K562 (cell line): ENCODE measurements around the gene CDCP1. TPM values are rescaled to one million over a fixed set of nuclear protein-coding genes. Genes with fewer than 3 reads are reported as not detected.
A peak's percentile ranks its signal among the peaks of the same experiment; 100 is the strongest.

ENCODE experiments used
- AFF1 ChIP-seq, 2 experiments: fragments of 450-650 bp; IDR thresholded peaks; 2 replicates each; pipeline ENCODE4 v1.6.1; 2018; ENCODE audit warnings: mild to moderate bottlenecking in 2 of 2, low read depth in 1 of 2; ENCODE audit not compliant: partially characterized antibody in 2 of 2
- BCLAF1 ChIP-seq, 2 experiments: fragments of 450-650 bp in 1 of 2; IDR thresholded peaks; 2 replicates each; pipeline ENCODE4 v1.6.1; 2011 to 2017; ENCODE audit warnings: low read depth in 2 of 2, antibody characterized with exemption in 1 of 2, borderline replicate concordance in 1 of 2, low read length in 1 of 2, mild to moderate bottlenecking in 1 of 2, mixed read lengths in 1 of 2; ENCODE audit not compliant: control insufficient read depth in 1 of 2
- CBX2 ChIP-seq: fragments of 200-600 bp; sonication (generic); IDR thresholded peaks from one replicate; pipeline ENCODE4 v1.6.1; 2012; ENCODE audit warnings: mild to moderate bottlenecking, low read length, inconsistent platforms; ENCODE audit not compliant: insufficient read depth, poor library complexity, severe bottlenecking
- CREM ChIP-seq: IDR thresholded peaks from 2 replicates; pipeline ENCODE4 v1.6.1; 2014; ENCODE audit warnings: antibody characterized with exemption, low read depth
- PHF21A ChIP-seq: fragments of 450-650 bp; IDR thresholded peaks from 2 replicates; pipeline ENCODE4 v1.6.1; 2017; ENCODE audit warnings: low read depth, borderline replicate concordance
- PTTG1 ChIP-seq: fragments of 450-650 bp; IDR thresholded peaks from 2 replicates; pipeline ENCODE4 v1.6.1; 2016; ENCODE audit warnings: low read depth, mild to moderate bottlenecking, missing genetic modification characterization, missing compliant biosample characterization
- RREB1 ChIP-seq: fragments of 250-450 bp; sonication (Bioruptor Pico); IDR thresholded peaks from 2 replicates; pipeline ENCODE4 v1.4.0; 2020
- USF2 ChIP-seq: sonication (generic); formaldehyde crosslinking; IDR thresholded peaks from 2 replicates; pipeline ENCODE4 v1.5.0; 2020; ENCODE audit warnings: missing genetic modification reagents
- ZNF3 ChIP-seq: fragments of 250-450 bp; sonication (Bioruptor Pico); IDR thresholded peaks from 2 replicates; pipeline ENCODE4 v1.5.0; 2021; ENCODE audit warnings: mild to moderate bottlenecking, moderate library complexity
- polyA plus RNA-seq, 8 experiments: library from polyadenylated mRNA; depleted of rRNA in 4 of 8; stranded (reverse) in 5 of 8; unstranded in 3 of 8; fragments of >200 nt; fragmentation: Nextera tagmentation in 2 of 8; fragmentation: Illumina TruSeq in 1 of 8; extraction: Ambion mirVana in 2 of 8; extraction: Trizol in 1 of 8; gene quantifications; 2 replicates each; pipeline versions ENCODE4 v1.2.1 to v1.2.3, GENCODE V29; 2011 to 2014; ENCODE audit warnings: inconsistent platforms in 1 of 8, missing spikeins in 1 of 8
- total RNA-seq, 7 experiments: library from RNA; depleted of rRNA in 6 of 7; stranded (reverse); fragments of >200 nt in 6 of 7; fragmentation: Illumina TruSeq in 2 of 7; extraction: Trizol in 2 of 7; gene quantifications; 2 replicates each; pipeline versions ENCODE4 v1.2.1 to v1.2.3, GENCODE V29; 2011 to 2021; ENCODE audit warnings: low replicate concordance in 1 of 7

Gene CDCP1
- total and polyA plus RNA-seq, 9 of the 15 experiments (the other 6 are each of a cell fraction or from before 2014, with no cell fraction given) = 3.9 to 16.4 (median 5.2) TPM

- TF ChIP-seq ZNF3 (peak; percentile 99), PHF21A (no peak), RREB1 (CRISPR knock-in tag) (peak; percentile 100), PTTG1 (tag) (peak; percentile 100), AFF1 (IDR thresholded peaks at IDR 0.05; ENCODE audit: low read depth in 1 of 2, partially characterized antibody in 2 of 2) (peak; percentile 87 to 95), CREM (peak; percentile 71; the same call in 1 of the 2 replicates), CBX2 (no peak), USF2 (CRISPR knock-in tag) (no peak), BCLAF1 (IDR thresholded peaks at IDR 0.05; ENCODE audit: borderline replicate concordance in 1 of 2, control insufficient read depth in 1 of 2, low read depth in 2 of 2, low read length in 1 of 2) (0 out of 4 replicates have a peak, but pooled peaks of 1 of the 2 experiments have one; percentile 65)
These were observed 81.4 kb downstream of the CDCP1 start (continued) for GRCh38 chr3:45064512-45065372.
